Epithelial cell of esophagus (primary cell): Measurements from ENCODE around the gene SMPX.

Source experiments
- DNase-seq: peaks from one replicate; pipeline ENCODE4 v3.0.0; 2010; ENCODE audit warnings: low read depth
- H3K4me3 ChIP-seq: 2 replicates; pipeline ENCODE4 v1.5.1; 2011; ENCODE audit warnings: mild to moderate bottlenecking, low read length, control low read depth
- TF ChIP-seq, protein P1 (sequence below): IDR thresholded peaks from 2 replicates; pipeline ENCODE4 v1.5.1; 2011; ENCODE audit warnings: low read depth, mild to moderate bottlenecking, low read length, control low read depth, inconsistent platforms; ENCODE audit not compliant: insufficient read depth; ENCODE audit errors: missing control alignments

Gene SMPX

DNA sequence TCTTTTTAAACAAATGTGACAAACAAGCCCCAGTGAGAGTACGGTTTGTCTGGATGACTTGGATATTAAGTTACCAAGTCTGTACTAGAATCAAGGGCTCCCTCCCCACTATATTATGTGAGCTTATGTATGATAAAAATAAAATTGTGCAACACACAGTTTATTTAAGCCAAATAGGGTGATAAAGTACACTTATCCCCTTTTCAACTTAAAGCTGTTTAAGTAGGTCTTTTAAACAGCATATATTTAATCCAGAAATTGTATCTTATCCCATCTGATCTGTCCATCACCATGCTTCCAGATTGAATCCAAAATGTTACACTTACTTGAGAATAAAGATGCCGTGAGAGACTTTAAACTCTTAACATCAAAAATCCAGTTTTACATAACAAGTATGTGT, 97.8 kb downstream of the SMPX start:
- TF ChIP-seq, protein P1, sequence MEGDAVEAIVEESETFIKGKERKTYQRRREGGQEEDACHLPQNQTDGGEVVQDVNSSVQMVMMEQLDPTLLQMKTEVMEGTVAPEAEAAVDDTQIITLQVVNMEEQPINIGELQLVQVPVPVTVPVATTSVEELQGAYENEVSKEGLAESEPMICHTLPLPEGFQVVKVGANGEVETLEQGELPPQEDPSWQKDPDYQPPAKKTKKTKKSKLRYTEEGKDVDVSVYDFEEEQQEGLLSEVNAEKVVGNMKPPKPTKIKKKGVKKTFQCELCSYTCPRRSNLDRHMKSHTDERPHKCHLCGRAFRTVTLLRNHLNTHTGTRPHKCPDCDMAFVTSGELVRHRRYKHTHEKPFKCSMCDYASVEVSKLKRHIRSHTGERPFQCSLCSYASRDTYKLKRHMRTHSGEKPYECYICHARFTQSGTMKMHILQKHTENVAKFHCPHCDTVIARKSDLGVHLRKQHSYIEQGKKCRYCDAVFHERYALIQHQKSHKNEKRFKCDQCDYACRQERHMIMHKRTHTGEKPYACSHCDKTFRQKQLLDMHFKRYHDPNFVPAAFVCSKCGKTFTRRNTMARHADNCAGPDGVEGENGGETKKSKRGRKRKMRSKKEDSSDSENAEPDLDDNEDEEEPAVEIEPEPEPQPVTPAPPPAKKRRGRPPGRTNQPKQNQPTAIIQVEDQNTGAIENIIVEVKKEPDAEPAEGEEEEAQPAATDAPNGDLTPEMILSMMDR, result no peak
- H3K4me3 ChIP-seq, result no peak overlapping the region
- no peak for DNase-seq

DNA sequence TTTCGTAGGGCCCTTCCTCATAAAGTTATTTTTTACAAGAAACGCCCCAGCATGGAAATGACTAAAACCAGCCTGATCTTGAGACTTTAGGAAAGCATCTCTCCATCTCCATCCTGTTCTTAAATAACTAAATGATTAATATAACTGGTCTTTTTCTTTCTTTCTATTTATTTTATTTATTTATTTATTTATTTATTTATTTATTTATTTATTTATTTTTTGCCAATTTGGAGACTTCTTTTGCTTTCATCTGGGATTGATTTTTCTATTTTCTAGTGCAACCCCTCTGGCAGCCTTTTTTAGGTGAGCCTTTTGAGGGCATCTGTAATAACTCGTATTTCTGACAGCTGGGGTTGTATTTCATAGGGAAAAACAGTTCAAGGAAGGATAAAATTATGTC, 98.6 kb downstream of the SMPX start:
- no peak overlapping the region for H3K4me3 ChIP-seq
- DNase-seq, result no peak
- TF ChIP-seq, protein P1, result no peak

DNA sequence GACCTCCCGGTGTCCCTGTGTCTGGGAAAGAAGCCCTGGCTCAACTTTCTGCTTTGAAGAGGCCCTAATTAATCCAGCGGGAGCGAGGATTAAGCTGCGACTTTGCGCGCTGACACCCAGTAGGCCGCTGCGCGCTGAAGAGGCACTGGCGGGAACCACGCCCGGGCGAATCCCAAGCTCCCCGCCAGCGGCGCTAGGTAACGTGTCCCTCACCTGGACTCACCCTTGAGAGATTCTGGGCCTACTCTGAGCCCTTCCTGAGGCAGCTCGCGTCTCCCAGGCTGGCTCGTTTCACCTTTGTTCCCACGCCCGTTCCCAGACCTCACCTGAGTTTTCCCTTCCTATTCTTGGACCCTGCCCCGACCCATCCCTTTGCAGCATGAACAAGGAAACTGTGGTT, 99.2 kb downstream of the SMPX start:
- DNase-seq, result peak; percentile 0
- no peak overlapping the region for H3K4me3 ChIP-seq
- TF ChIP-seq, protein P1, result no peak

DNA sequence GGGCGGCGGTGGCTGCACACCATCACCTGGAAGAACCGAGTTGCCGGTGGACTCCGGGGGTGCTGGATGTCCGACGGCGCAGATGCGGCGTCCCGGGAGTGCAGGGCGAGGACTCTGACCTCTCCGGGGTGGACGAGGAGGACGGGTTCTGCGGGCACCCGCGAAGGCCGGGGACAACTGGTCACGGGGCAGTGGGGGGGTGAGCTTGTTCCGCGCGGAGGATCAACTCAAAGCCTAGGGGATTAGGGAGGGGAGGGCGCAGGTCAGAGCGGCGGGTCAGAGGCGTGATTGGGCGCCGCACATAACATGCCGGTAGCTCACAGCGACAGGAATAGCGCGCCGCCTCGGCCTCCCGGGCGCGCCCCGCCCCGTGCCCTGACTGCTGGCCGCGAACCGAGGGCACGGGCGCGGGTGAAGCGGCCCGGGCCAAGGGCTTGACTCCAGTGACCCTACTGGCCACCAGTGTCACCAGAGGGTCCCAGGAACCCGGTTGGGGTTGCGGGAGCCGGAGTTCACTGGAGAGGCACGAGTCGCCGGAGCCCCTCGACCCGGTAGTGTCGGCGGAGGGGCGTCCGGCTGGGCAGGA, 99.7 kb downstream of the SMPX start, which contains the start of gene KLHL34:
Gene KLHL34 (minus strand): TSS at position 179 of the 586 bp plus-strand sequence. CDS start 542 bp downstream, outside the sequence.
- H3K4me3 ChIP-seq, result no peak within 1 kb of the TSS
- TF ChIP-seq, protein P1, result no peak
- no peak for DNase-seq

DNA sequence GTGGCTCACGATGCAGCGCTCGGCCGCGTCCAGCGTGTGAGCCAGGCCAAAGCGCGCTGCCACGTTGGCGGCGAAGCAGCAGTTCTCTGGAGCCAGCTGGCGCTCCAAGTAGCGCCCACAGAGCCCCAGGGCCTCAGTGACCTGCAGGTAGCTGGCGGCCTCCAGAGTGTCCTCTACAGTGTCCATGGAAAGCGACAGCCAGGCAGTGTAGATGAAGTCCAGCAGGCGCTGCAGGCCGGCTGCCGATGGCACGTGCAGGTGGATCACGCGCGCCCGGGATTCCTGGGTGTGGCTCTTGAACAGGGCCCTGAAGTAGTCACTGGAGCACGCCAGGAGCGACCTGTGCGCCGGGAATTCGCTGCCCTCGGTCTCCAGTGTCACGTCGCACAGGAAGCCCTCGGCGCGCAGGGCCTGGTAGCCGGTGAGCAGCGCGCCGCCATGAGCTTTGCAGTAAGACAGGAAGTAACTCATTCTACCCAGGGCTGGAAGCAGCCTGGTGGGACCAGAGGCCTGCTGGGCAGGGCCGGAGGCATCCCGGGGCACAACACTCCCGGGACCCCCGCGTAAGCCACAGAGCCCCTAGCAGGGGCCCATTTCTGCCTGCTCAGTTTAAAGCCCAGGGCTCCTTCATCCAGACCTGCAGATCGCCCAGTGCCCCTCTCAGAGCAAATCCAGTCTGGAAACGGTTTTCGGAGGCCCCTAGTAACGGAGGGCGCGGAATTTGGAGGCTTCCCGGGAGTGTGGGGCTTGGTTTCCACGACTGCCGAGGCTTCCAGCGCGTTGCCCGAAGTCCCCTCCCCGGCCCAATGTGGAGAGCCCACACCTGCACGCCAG, 100.4 kb downstream of the SMPX start:
- TF ChIP-seq, protein P1, result no peak
- H3K4me3 ChIP-seq, result no peak overlapping the region
- DNase-seq, result no peak

DNA sequence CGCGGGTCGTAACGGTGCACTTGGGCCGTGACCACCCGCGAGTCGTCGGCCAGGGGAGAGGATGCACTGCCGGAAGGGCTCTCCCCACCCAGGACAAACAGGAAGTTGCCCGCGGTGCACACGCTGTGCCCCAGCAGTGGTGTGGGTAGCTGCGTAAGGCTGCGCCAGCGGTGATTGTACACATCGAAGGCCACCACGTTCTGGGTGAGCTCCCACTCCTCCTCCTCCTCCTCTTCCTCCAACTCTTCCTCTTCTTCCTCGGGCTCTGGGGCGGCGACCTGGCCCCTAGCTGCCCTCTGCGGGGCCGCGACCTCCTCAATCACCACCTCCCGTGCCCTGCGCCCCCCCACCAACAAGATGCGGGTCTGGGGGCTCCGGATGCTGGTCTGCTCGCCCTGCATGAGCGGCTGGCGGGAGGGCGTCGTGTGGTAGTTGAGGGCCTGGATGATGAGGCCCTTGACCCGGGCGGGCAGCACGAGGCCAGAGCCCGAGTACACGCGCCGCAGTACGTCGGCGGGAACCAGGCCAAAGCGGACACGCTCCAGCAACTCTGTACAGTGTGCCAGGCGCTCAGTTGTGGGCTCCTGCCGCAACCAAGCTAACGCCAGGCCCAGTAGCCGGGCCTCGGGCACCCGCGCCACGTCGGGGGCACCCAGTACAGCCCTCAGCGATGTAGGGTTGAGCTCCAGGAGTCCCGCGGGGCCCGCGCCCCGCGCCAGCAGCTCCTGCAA, 101.2 kb downstream of the SMPX start:
- TF ChIP-seq, protein P1, result no peak
- DNase-seq, result no peak
- no peak overlapping the region for H3K4me3 ChIP-seq
